HepG2 (cell line): ENCODE results near the gene P2RY6. TPM values are rescaled to one million over a fixed set of nuclear protein-coding genes. Genes with fewer than 3 reads are reported as not detected.

Experiments
- ATAC-seq: fragments of 200-7000 bp; cut with Tn5 transposase; 3 replicates; pipeline ENCODE4 v1.9.1; 2020; ENCODE audit warnings: mild to moderate bottlenecking, moderate library complexity
- BruUV-seq: library from RNA; stranded (reverse); fragments of 400-500 nt; replicated peaks from 2 replicates; lab custom pipeline; 2021; lab: Mats Ljungman, UMichigan
- CTCF ChIA-PET: fragments of 300-600 bp; formaldehyde crosslinking; extraction: SDS; loops from one replicate; lab custom pipeline; 2021; ENCODE audit warnings: low total read pairs, inconsistent platforms, low intra/inter-chr PET ratio; lab: Yijun Ruan, JAX
- POLR2A ChIA-PET: fragments of 350-600 bp; sonication (Branson Sonifier 250); formaldehyde crosslinking; loops from one replicate; lab custom pipeline; 2020; ENCODE audit warnings: antibody characterized with exemption, inconsistent platforms; lab: Yijun Ruan, JAX
- DNase-seq: peaks from one replicate; pipeline ENCODE4 v3.0.0-alpha.2; 2015; ENCODE audit warnings: low spot score
- FAIRE-seq: peaks from 3 replicates; lab custom pipeline; 2011; peaks lifted over from hg19 to GRCh38; lab: Jason Lieb, UNC
- H2AFZ ChIP-seq: one replicate; pipeline ENCODE4 v1.6.1; 2011; ENCODE audit warnings: low read length, inconsistent platforms
- H3K27ac ChIP-seq: fragments of 300-600 bp; 3 replicates; pipeline ENCODE4 v1.8.0; 2011; ENCODE audit warnings: mixed run types, mild to moderate bottlenecking, mixed read lengths, low read length, inconsistent platforms; ENCODE audit not compliant: insufficient read depth; ENCODE audit errors: extremely low read length
- H3K27me3 ChIP-seq, 2 experiments: fragments of 200-600 bp in 1 of 2; 2 replicates in 1 of 2; 3 replicates in 1 of 2; pipeline versions ENCODE4 v1.6.0 to v1.8.0; 2011; ENCODE audit warnings: low read length in 2 of 2, mild to moderate bottlenecking in 2 of 2, moderate library complexity in 2 of 2, inconsistent platforms in 1 of 2; ENCODE audit not compliant: insufficient read depth in 2 of 2, control insufficient read depth in 1 of 2
- H3K36me3 ChIP-seq, 2 experiments: fragments of 200-600 bp in 1 of 2; replicated peaks in 1 of 2; 2 replicates in 1 of 2; 3 replicates in 1 of 2; pipeline versions ENCODE4 v1.5.1 to v1.8.0; 2011; ENCODE audit warnings: low read length in 2 of 2, inconsistent platforms in 1 of 2; ENCODE audit not compliant: insufficient read depth in 2 of 2, control insufficient read depth in 1 of 2
- H3K4me1 ChIP-seq: 2 replicates; pipeline ENCODE4 v1.5.1; 2012; ENCODE audit warnings: low read length, inconsistent platforms; ENCODE audit not compliant: insufficient read depth
- H3K4me2 ChIP-seq: 2 replicates; pipeline ENCODE4 v1.6.0; 2011; ENCODE audit warnings: low read depth, low read length, inconsistent platforms
- H3K4me3 ChIP-seq, 3 experiments: fragments of 200-600 bp in 1 of 3; sonication (generic), shearing (Covaris generic) in 1 of 3; replicated peaks in 1 of 3; 2 replicates each; pipeline ENCODE4 v1.5.1; 2011 to 2016; ENCODE audit warnings: low read length in 3 of 3, inconsistent platforms in 2 of 3, low read depth in 2 of 3, mild to moderate bottlenecking in 2 of 3, control low read depth in 1 of 3, mixed read lengths in 1 of 3; ENCODE audit not compliant: insufficient read depth in 1 of 3
- H3K79me2 ChIP-seq: one replicate; pipeline ENCODE4 v1.6.1; 2011; ENCODE audit warnings: low read length, inconsistent platforms; ENCODE audit not compliant: insufficient read depth
- H3K9ac ChIP-seq: 2 replicates; pipeline ENCODE4 v1.6.0; 2011; ENCODE audit warnings: mild to moderate bottlenecking, low read depth, low read length, inconsistent platforms; ENCODE audit not compliant: insufficient read depth
- H3K9me3 ChIP-seq: 2 replicates; pipeline ENCODE4 v1.5.1; 2012; ENCODE audit warnings: mild to moderate bottlenecking, low read length
- H4K20me1 ChIP-seq: 2 replicates; pipeline ENCODE4 v1.6.0; 2011; ENCODE audit warnings: inconsistent platforms, mild to moderate bottlenecking, low read length, moderate library complexity; ENCODE audit not compliant: insufficient read depth
- AGO2 ChIP-seq: fragments of 200-400 bp; formaldehyde crosslinking; optimal IDR thresholded peaks from 2 replicates; pipeline ENCODE3; 2017; ENCODE audit warnings: mild to moderate bottlenecking, low read depth, low read length, moderate library complexity
- BRCA1 ChIP-seq: sonication (generic); formaldehyde crosslinking; IDR thresholded peaks from 2 replicates; pipeline ENCODE4 v1.4.0; 2020; ENCODE audit warnings: missing genetic modification reagents
- CBFB ChIP-seq: sonication (generic); formaldehyde crosslinking; IDR thresholded peaks from 2 replicates; pipeline ENCODE4 v1.4.0; 2020; ENCODE audit warnings: missing genetic modification reagents
- CBX1 ChIP-seq: IDR thresholded peaks from one replicate; pipeline ENCODE4 v1.6.1; 2016; ENCODE audit warnings: antibody characterized with exemption, low read depth
- HCFC1 ChIP-seq: fragments of 150-350 bp; IDR thresholded peaks from 2 replicates; pipeline ENCODE4 v1.6.1; 2014; ENCODE audit warnings: low read depth, low read length
- NR3C1 ChIP-seq: sonication (generic); formaldehyde crosslinking; IDR thresholded peaks from 2 replicates; pipeline ENCODE4 v1.4.0; 2020; ENCODE audit warnings: missing genetic modification reagents
- SMAD1 ChIP-seq: sonication (generic); formaldehyde crosslinking; IDR thresholded peaks from 2 replicates; pipeline ENCODE4 v1.4.0; 2020; ENCODE audit warnings: missing genetic modification reagents, low read depth, mild to moderate bottlenecking, borderline replicate concordance
- SNAPC2 ChIP-seq: sonication (generic); formaldehyde crosslinking; IDR thresholded peaks from 2 replicates; pipeline ENCODE4 v1.8.1; 2022; ENCODE audit warnings: mild to moderate bottlenecking, missing genetic modification reagents
- SPEN ChIP-seq: sonication (generic); formaldehyde crosslinking; IDR thresholded peaks from 2 replicates; pipeline ENCODE4 v1.5.1; 2020; ENCODE audit warnings: low read depth, mild to moderate bottlenecking, missing genetic modification reagents
- THAP11 ChIP-seq: IDR thresholded peaks from 2 replicates; pipeline ENCODE4 v1.6.1; 2016; ENCODE audit warnings: missing biosample characterization, missing genetic modification reagents
- ZBTB44 ChIP-seq: sonication (generic); formaldehyde crosslinking; IDR thresholded peaks from 2 replicates; pipeline ENCODE4 v1.4.0; 2020; ENCODE audit warnings: missing genetic modification reagents
- ZNF251 ChIP-seq: sonication (generic); formaldehyde crosslinking; IDR thresholded peaks from 2 replicates; pipeline ENCODE4 v1.9.0; 2021; ENCODE audit warnings: mild to moderate bottlenecking, missing genetic modification reagents
- ZNF816 ChIP-seq: sonication (generic); formaldehyde crosslinking; IDR thresholded peaks from 2 replicates; pipeline ENCODE4 v1.8.0; 2022; ENCODE audit warnings: missing genetic modification reagents, mild to moderate bottlenecking, borderline replicate concordance
- ZSCAN30 ChIP-seq: sonication (generic); formaldehyde crosslinking; IDR thresholded peaks from 2 replicates; pipeline ENCODE4 v1.5.0; 2020; ENCODE audit warnings: mild to moderate bottlenecking, missing genetic modification reagents
- ZSCAN31 ChIP-seq: sonication (generic); formaldehyde crosslinking; IDR thresholded peaks from 2 replicates; pipeline ENCODE4 v1.5.0; 2020; ENCODE audit warnings: low read depth, mild to moderate bottlenecking, missing genetic modification reagents
- WGBS: methylation state at CpG from one replicate; pipeline ENCODE4 v1.1.6; 2017; ENCODE audit warnings: low lambda C conversion rate; 5-methylcytosine and 5-hydroxymethylcytosine counted together
- in situ Hi-C: cut with HindIII; loops from 2 replicates; pipeline ENCODE4 v1.10.0; 2017; ENCODE audit warnings: low pct_unique_long_range_greater_than_20kb; ENCODE audit not compliant: extremely low pct_ligation_motif_present
- intact Hi-C: fragments of 100-400 bp; cut with micrococcal nuclease; formaldehyde crosslinking; loops from one replicate; pipeline ENCODE4 v1.10.0; 2022; ENCODE audit not compliant: unreplicated experiment
- polyA plus RNA-seq, 8 experiments: library from polyadenylated mRNA; depleted of rRNA in 3 of 8; stranded (reverse) in 7 of 8; unstranded in 1 of 8; fragments of >200 nt; fragmentation: Illumina TruSeq in 4 of 8; extraction: Trizol in 4 of 8; gene quantifications; 2 replicates each; pipeline versions ENCODE4 v1.2.1 to v1.2.3, GENCODE V29; 2011 to 2016; ENCODE audit warnings: low read depth in 4 of 8, missing spikeins in 1 of 8, mixed read lengths in 1 of 8; ENCODE audit not compliant: insufficient read depth in 1 of 8
- total RNA-seq, 5 experiments: library from RNA; depleted of rRNA; stranded (reverse); fragments of >200 nt; fragmentation: Illumina TruSeq; extraction: Trizol; gene quantifications; 2 replicates each; pipeline ENCODE4 v1.2.3, GENCODE V29; 2016; ENCODE audit warnings: low read depth in 1 of 5
- TF ChIP-seq, protein P1 (sequence below): sonication (generic); formaldehyde crosslinking; IDR thresholded peaks from 2 replicates; pipeline ENCODE4 v1.4.0; 2020; ENCODE audit warnings: mild to moderate bottlenecking, low read depth, missing genetic modification reagents
- TF ChIP-seq, protein P2 (sequence below): IDR thresholded peaks from 2 replicates; pipeline ENCODE4 v1.6.1; 2016; ENCODE audit warnings: control low read depth
- TF ChIP-seq, protein P3 (sequence below): sonication (generic); formaldehyde crosslinking; IDR thresholded peaks from 2 replicates; pipeline ENCODE4 v1.4.0; 2020; ENCODE audit warnings: missing genetic modification reagents, borderline replicate concordance

P2RY6 gene
- total and polyA plus RNA-seq, 2 of the 13 experiments (the other 11 are each of a cell fraction or from before 2014, with no cell fraction given), result 0.09 to 0.29 TPM

GRCh38 chr11:73245461-73245860 is 26.7 kb upstream of the P2RY6 start:
- in situ Hi-C loops, result no loop called here
- Histone ChIP-seq H3K4me2 (no peak overlapping the region), H3K4me1 (peaks cover 26% of the 10 kb centered on the region)
- FAIRE-seq, result no peak
- ATAC-seq, result no peak
- TF ChIP-seq THAP11 (CRISPR knock-in tag) (no peak), ZNF816 (CRISPR knock-in tag) (no peak), SPEN (CRISPR knock-in tag) (no peak), NR3C1 (CRISPR knock-in tag) (no peak), ZSCAN30 (CRISPR knock-in tag) (no peak), SMAD1 (no peak), SNAPC2 (no peak), ZNF251 (CRISPR knock-in tag) (no peak), CBX1 (no peak), BRCA1 (CRISPR knock-in tag) (no peak), AGO2 (no peak), CBFB (CRISPR knock-in tag) (no peak), ZSCAN31 (no peak), HCFC1 (no peak), ZBTB44 (CRISPR knock-in tag) (no peak)
- TF ChIP-seq, protein P1, sequence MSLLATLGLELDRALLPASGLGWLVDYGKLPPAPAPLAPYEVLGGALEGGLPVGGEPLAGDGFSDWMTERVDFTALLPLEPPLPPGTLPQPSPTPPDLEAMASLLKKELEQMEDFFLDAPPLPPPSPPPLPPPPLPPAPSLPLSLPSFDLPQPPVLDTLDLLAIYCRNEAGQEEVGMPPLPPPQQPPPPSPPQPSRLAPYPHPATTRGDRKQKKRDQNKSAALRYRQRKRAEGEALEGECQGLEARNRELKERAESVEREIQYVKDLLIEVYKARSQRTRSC (CRISPR knock-in tag), result no peak
- TF ChIP-seq, protein P2, sequence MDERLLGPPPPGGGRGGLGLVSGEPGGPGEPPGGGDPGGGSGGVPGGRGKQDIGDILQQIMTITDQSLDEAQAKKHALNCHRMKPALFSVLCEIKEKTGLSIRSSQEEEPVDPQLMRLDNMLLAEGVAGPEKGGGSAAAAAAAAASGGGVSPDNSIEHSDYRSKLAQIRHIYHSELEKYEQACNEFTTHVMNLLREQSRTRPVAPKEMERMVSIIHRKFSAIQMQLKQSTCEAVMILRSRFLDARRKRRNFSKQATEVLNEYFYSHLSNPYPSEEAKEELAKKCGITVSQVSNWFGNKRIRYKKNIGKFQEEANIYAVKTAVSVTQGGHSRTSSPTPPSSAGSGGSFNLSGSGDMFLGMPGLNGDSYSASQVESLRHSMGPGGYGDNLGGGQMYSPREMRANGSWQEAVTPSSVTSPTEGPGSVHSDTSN (CRISPR knock-in tag), result no peak
- TF ChIP-seq, protein P3, sequence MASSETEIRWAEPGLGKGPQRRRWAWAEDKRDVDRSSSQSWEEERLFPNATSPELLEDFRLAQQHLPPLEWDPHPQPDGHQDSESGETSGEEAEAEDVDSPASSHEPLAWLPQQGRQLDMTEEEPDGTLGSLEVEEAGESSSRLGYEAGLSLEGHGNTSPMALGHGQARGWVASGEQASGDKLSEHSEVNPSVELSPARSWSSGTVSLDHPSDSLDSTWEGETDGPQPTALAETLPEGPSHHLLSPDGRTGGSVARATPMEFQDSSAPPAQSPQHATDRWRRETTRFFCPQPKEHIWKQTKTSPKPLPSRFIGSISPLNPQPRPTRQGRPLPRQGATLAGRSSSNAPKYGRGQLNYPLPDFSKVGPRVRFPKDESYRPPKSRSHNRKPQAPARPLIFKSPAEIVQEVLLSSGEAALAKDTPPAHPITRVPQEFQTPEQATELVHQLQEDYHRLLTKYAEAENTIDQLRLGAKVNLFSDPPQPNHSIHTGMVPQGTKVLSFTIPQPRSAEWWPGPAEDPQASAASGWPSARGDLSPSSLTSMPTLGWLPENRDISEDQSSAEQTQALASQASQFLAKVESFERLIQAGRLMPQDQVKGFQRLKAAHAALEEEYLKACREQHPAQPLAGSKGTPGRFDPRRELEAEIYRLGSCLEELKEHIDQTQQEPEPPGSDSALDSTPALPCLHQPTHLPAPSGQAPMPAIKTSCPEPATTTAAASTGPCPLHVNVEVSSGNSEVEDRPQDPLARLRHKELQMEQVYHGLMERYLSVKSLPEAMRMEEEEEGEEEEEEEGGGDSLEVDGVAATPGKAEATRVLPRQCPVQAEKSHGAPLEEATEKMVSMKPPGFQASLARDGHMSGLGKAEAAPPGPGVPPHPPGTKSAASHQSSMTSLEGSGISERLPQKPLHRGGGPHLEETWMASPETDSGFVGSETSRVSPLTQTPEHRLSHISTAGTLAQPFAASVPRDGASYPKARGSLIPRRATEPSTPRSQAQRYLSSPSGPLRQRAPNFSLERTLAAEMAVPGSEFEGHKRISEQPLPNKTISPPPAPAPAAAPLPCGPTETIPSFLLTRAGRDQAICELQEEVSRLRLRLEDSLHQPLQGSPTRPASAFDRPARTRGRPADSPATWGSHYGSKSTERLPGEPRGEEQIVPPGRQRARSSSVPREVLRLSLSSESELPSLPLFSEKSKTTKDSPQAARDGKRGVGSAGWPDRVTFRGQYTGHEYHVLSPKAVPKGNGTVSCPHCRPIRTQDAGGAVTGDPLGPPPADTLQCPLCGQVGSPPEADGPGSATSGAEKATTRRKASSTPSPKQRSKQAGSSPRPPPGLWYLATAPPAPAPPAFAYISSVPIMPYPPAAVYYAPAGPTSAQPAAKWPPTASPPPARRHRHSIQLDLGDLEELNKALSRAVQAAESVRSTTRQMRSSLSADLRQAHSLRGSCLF (CRISPR knock-in tag), result no peak
- TF ChIP-seq, all 625 proteins: peak for 0
- ChIA-PET CTCF (no interaction called here), POLR2A (no interaction called here)
- no peak overlapping the region for H2AFZ ChIP-seq
- no peaks in the 10 kb centered on the region for H3K9me3 ChIP-seq
- H4K20me1 ChIP-seq, result no peaks in the 10 kb centered on the region
- DNase-seq, result no peak
- no peak overlapping the region for H3K27ac ChIP-seq
- no peak overlapping the region for H3K9ac ChIP-seq
- intact Hi-C loops, result no loop called here
- H3K79me2 ChIP-seq, result no peaks in the 10 kb centered on the region
- H3K4me3 ChIP-seq, result no peak overlapping the region
- 7% methylated on average over 6 of the region's 6 CpGs for WGBS
- H3K27me3 ChIP-seq, result no peaks in the 10 kb centered on the region; a peak in 2 of 5 replicates
- no TSS peak for BruUV-seq
- no peaks in the 10 kb centered on the region for H3K36me3 ChIP-seq
